Measurements from ENCODE around the gene PPP2R5E. TPM values are rescaled to one million over a fixed set of nuclear protein-coding genes. Genes with fewer than 3 reads are reported as not detected.

PPP2R5E gene
- total and polyA plus RNA-seq, 2 of the 8 experiments (the other 6 are each of a cell fraction or from before 2014, with no cell fraction given) = 6.8 to 64.6 TPM

- TF ChIP-seq RFX5 (IDR thresholded peaks at IDR 0.05; ENCODE audit: borderline replicate concordance, low read depth, low read length) = no peak
- no peak for TF ChIP-seq KDM4A (IDR thresholded peaks at IDR 0.05; ENCODE audit: low read depth, low read length, severe bottlenecking)
- TF ChIP-seq SIRT6 (IDR thresholded peaks at IDR 0.05; ENCODE audit: low read length) = no peak
- no peak for TF ChIP-seq CBX5 (IDR thresholded peaks at IDR 0.05; ENCODE audit: low read depth, low read length)
Measured at GRCh38 chr14:63418020-63418419, 125.2 kb downstream of the PPP2R5E start (continued).

All from H1 (cell line).